Lower lobe of right lung (tissue), 2 donors: ENCODE data around the gene ALDH3A1. TPM values are rescaled to one million over a fixed set of nuclear protein-coding genes. Genes with fewer than 3 reads are reported as not detected.

ENCODE experiments used
- ATAC-seq, 2 donors: fragments of 200-7000 bp; cut with Tn5 transposase; one replicate each; pipeline ENCODE4 v1.9.1; 2020 to 2022; ENCODE audit warnings: mild to moderate bottlenecking in 2 of 2, moderate library complexity in 2 of 2
- DNase-seq: peaks from one replicate; pipeline ENCODE4 v3.0.0-alpha.2; 2020
- H3K27ac ChIP-seq: fragments of 200-600 bp; one replicate; pipeline ENCODE4 v1.8.0; 2022
- H3K27me3 ChIP-seq: fragments of 200-600 bp; one replicate; pipeline ENCODE4 v1.8.0; 2022; ENCODE audit warnings: low read depth
- H3K36me3 ChIP-seq: fragments of 200-600 bp; one replicate; pipeline ENCODE4 v1.8.0; 2022; ENCODE audit warnings: mild to moderate bottlenecking
- H3K4me1 ChIP-seq: fragments of 200-600 bp; one replicate; pipeline ENCODE4 v1.8.0; 2022
- H3K4me3 ChIP-seq: fragments of 200-600 bp; one replicate; pipeline ENCODE4 v1.8.0; 2022; ENCODE audit warnings: mild to moderate bottlenecking
- H3K9me3 ChIP-seq: fragments of 200-600 bp; one replicate; pipeline ENCODE4 v1.8.0; 2022
- intact Hi-C: fragments of 100-400 bp; cut with DNase I; formaldehyde crosslinking; loops from one replicate; pipeline ENCODE4 v1.11.0; 2022
- long read RNA-seq: library from polyadenylated mRNA; unstranded; transcript quantifications from one replicate; pipeline ENCODE4 v2.0.0, GENCODE V29; 2021
- total RNA-seq: library from RNA; stranded (reverse); fragmentation: NEBNext Ultra II Directional; extraction: Animal tissue kit (Norgen Biotek cat#: 25700); gene quantifications from one replicate; pipeline ENCODE4 v1.2.1, GENCODE V29; 2021
- TF ChIP-seq, protein P1 (sequence below): fragments of 200-600 bp; IDR thresholded peaks from one replicate; pipeline ENCODE4 v1.8.0; 2022; ENCODE audit warnings: antibody characterized with exemption, mild to moderate bottlenecking
- donor health status: DM: no; HTN: yes; CAD: no; lungs with severe emphysema.

The ALDH3A1 gene
- 6.7 TPM for total RNA-seq
- long read RNA-seq, transcript ALDH3A1-201 (11 exons, 1,779 nt): major isoform, 5 of 12 reads
- long read RNA-seq, partial matches to known transcripts: 1 of 12 reads
- long read RNA-seq, other reads (novel, unspliced or antisense): 4 of 12 reads

DNA sequence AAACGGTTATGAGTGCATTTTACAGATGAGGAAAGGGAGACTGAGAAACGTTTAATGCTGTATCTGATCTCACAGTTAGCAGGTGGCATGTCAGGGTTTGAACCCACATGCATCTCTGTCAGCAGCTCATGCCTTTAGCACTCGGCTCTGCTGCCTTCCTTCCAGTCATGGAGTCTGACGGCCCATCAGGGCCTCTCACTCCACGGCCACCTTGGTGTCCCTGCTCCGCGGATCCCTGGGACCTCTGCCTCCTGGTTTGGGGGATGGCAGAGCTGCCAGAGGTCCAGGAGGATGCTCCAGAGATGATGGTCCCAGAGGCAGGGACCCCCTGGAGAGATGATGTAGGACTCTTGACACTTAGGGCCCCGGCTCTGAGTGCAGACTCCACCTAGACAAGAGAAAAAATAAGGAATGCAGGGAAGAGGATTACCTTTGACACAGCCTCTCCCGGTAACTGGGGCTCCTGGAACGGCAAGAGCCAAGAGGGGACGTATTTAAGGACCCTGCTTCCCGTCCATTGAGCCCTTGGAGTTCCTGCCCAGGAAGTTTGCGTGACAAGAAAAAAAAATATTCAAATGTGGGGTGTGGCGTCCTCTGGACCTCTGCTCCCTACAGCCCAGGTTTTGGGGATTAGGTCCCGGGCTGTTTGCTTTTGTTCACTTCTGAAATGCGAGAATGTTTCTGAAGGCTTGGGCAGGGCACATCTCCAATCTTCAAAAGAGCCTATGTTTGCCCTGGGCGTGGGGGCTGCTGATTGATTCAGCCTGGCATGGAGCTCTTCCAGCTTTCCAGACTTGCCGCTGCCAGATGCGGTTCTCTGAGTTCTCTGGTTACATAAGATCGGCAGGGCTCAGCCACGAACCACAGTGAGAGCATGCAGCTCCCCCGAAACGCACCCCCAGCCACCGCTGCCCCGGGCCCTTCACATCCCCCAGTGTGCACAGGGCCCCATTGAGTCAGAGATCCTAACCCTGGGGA is at the start of gene ALDH3A1:
TSS of gene ALDH3A1 (minus strand) at position 470 of the 978 bp plus-strand sequence. CDS start 3,169 bp downstream, outside the sequence.
- Histone ChIP-seq H3K4me1 (peaks cover 34% of the 10 kb centered on the region), H3K9me3 (no peaks in the 10 kb centered on the region), H3K4me3 (no peak within 1 kb of the TSS), H3K36me3 (no peaks in the 10 kb centered on the region), H3K27me3 (no peaks in the 10 kb centered on the region), H3K27ac (peak within 1 kb of the TSS; percentile 22)
- ATAC-seq: peak; percentile 46 to 51
- DNase-seq: no peak
- intact Hi-C loops: no loop called here
- TF ChIP-seq, protein P1, sequence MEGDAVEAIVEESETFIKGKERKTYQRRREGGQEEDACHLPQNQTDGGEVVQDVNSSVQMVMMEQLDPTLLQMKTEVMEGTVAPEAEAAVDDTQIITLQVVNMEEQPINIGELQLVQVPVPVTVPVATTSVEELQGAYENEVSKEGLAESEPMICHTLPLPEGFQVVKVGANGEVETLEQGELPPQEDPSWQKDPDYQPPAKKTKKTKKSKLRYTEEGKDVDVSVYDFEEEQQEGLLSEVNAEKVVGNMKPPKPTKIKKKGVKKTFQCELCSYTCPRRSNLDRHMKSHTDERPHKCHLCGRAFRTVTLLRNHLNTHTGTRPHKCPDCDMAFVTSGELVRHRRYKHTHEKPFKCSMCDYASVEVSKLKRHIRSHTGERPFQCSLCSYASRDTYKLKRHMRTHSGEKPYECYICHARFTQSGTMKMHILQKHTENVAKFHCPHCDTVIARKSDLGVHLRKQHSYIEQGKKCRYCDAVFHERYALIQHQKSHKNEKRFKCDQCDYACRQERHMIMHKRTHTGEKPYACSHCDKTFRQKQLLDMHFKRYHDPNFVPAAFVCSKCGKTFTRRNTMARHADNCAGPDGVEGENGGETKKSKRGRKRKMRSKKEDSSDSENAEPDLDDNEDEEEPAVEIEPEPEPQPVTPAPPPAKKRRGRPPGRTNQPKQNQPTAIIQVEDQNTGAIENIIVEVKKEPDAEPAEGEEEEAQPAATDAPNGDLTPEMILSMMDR: no peak

DNA sequence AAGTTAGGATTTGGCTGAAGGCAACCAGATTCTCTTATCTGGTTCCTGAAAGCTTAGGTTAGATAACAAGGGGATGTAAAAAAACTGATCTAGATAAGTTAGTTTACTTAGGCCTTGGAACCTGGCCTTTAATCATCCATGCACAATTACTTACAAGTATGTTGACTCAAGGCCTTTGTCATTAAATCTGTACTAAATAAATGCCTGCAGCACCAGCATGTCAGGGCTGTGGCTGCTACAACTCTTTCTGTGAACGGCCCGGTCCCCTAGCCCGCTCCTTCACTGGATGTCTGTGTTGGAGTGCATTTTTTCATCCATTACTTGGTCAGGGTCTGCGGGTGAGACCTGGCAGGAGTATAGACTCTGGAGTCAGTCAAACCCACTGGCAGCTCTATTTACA is 48.4 kb upstream of the ALDH3A1 start:
- ATAC-seq (no peak), DNase-seq (no peak)
- intact Hi-C loops: no loop called here
- Histone ChIP-seq H3K4me3 (no peak overlapping the region), H3K9me3 (peaks cover 7% of the 10 kb centered on the region), H3K4me1 (no peaks in the 10 kb centered on the region), H3K27ac (no peak overlapping the region), H3K27me3 (no peaks in the 10 kb centered on the region), H3K36me3 (peaks cover 98% of the 10 kb centered on the region)
- TF ChIP-seq, protein P1: no peak

- intact Hi-C loops: no loop called here
- H3K9me3 ChIP-seq: peaks cover 7% of the 10 kb centered on the region
- no peak for ATAC-seq
- no peak overlapping the region for H3K4me3 ChIP-seq
- TF ChIP-seq, protein P1: no peak
- peaks cover 91% of the 10 kb centered on the region for H3K36me3 ChIP-seq
- H3K27ac ChIP-seq: no peak overlapping the region
- no peaks in the 10 kb centered on the region for H3K4me1 ChIP-seq
- H3K27me3 ChIP-seq: no peaks in the 10 kb centered on the region
- no peak for DNase-seq
Measured at GRCh38 chr17:19791918-19792550, 43.9 kb upstream of the ALDH3A1 start.

DNA sequence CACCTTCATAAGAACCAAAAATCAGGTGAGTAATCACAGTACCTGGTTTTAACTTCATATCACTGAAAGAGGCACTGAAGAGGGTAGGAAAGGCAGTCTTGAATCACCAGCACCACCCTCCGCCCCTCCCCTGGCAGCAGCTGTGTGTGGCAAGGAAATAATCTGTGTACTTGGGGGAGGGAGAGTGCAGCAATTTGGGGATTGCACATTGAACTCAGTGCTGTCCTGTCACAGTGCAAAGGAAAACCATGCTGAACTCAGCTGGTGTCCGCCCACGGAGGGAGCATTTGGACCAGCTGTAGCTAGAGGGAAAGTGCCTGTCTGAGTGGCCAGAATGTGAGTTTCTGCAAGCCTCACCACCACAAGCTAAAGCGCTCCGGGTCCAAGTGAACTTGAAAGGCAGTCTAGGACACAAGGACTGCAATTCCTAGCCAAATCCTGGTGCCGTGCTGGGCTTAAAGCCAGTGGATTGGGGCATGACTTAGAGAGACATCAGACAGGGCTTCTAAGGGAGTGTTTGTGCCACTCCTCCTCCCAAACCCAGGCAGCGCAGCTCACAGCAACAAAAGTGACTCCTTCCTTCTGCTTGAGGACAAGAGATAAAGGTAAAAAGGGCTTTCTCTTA is 39.7 kb upstream of the ALDH3A1 start:
- H3K4me1 ChIP-seq: no peaks in the 10 kb centered on the region
- TF ChIP-seq, protein P1: no peak
- H3K9me3 ChIP-seq: no peaks in the 10 kb centered on the region
- H3K27ac ChIP-seq: no peak overlapping the region
- intact Hi-C loops: no loop called here
- peaks cover 75% of the 10 kb centered on the region for H3K36me3 ChIP-seq
- no peak for ATAC-seq
- no peak for DNase-seq
- no peak overlapping the region for H3K4me3 ChIP-seq
- no peaks in the 10 kb centered on the region for H3K27me3 ChIP-seq

DNA sequence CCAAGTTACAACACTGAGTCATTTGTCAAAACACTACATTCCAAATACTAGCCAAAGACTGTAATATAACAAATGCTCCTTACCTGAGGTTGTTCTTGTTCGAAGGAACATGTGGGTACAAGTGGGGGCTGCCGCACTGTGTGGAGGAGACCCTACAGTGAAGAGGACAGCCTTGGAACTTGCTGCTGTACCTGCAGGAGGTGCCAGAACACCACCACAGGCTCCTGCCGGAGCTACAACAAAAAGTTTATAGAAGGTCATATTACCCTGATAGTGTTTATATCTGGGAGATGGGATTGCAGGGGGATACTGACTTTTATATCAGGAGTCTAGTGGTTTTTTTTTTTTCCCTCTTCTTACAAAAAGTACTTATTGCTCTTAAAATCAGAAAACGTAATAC is 37.8 kb upstream of the ALDH3A1 start:
- H3K36me3 ChIP-seq: peaks cover 79% of the 10 kb centered on the region

More for the DNA sequence above, 37.8 kb upstream of the ALDH3A1 start:
- no peaks in the 10 kb centered on the region for H3K27me3 ChIP-seq
- no peak overlapping the region for H3K4me3 ChIP-seq
- ATAC-seq (no peak), DNase-seq (no peak)
- H3K27ac ChIP-seq: no peak overlapping the region
- H3K4me1 ChIP-seq: no peaks in the 10 kb centered on the region
- intact Hi-C loops: no loop called here
- H3K9me3 ChIP-seq: no peaks in the 10 kb centered on the region
- TF ChIP-seq, protein P1: no peak
